Erythroblast (primary cell): ENCODE measurements around the gene ANKRD9.

Experiments
- GATA1 ChIP-seq: IDR thresholded peaks from 2 replicates; pipeline ENCODE4 v1.6.1; 2011; ENCODE audit warnings: low read depth, mild to moderate bottlenecking, control low read depth, low read length, moderate library complexity
- POLR2A ChIP-seq: IDR thresholded peaks from 2 replicates; pipeline ENCODE4 v1.6.1; 2011; ENCODE audit warnings: mild to moderate bottlenecking, low read length

DNA sequence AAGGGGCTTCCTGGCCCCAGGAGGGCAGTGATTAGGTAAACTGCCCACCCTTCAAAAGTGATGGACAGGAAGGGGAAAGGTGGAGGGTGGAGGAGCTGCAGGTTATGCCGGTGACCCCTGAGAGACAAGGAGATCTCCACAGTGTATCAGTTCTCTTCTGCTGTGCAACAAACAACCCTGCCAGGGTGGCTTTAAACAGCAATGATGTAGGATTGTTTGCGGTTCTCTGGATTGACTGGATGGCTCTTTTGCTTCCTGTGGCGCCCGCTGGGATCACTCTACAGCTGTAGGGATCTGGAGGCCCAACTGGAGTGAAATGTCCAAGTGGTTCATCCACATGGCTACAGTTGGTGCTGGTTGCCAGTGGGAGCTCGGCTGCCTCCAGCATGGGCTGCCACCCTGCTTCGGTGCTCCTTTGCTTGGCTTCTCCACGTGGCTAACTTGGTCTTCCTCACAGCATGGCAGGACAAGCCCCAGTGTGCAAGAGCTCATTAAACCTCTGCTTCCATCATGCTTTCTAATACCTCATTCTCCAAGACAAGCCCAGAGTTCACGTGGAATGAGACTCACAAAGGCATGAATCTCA, 8.6 kb upstream of the ANKRD9 start:
- TF ChIP-seq POLR2A (no peak), GATA1 (no peak)
